Keratinocyte (primary cell): ENCODE measurements around the gene ACSL4.

ENCODE experiments used
- EZH2 ChIP-seq: IDR thresholded peaks from one replicate; pipeline ENCODE4 v1.6.1; 2012; ENCODE audit warnings: inconsistent platforms, mild to moderate bottlenecking, low read length, moderate library complexity
- TF ChIP-seq, protein P1 (sequence below), 3 experiments: IDR thresholded peaks in 1 of 3; conservative IDR thresholded peaks in 1 of 3; optimal IDR thresholded peaks in 1 of 3; 2 replicates in 2 of 3; 3 replicates in 1 of 3; pipeline versions ENCODE3 to v1.5.1; 2011; ENCODE audit warnings: low read length in 3 of 3, mild to moderate bottlenecking in 3 of 3, moderate library complexity in 2 of 3, control low read depth in 1 of 3, inconsistent platforms in 1 of 3; ENCODE audit not compliant: insufficient read depth in 2 of 3; ENCODE audit errors: extremely low read depth in 1 of 3

DNA sequence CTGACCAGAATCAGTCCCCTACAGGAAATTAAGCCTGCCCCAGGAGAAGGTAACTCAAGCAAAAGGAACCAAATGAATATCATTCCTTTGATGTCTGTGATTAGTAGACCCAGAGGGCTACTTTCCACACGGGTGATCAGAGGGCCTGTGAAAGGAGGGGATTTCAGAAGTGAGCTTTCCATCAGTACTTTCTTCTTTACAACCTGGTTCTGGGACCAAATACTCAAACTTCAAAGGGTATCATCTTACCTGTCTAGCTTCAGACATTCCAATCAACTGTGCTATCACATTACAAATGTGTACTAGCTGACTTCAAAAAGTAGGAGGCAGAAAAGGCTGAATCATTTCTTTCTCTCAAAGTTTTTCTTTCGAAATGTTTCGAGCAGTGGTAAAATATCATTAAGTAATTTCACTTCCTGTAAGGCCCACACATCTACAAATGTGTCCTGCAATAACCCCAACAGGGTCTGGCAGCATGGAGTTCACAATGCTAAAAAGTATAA lies 23.9 kb downstream of the ACSL4 start:
- TF ChIP-seq EZH2 = no peak
- TF ChIP-seq, protein P1, sequence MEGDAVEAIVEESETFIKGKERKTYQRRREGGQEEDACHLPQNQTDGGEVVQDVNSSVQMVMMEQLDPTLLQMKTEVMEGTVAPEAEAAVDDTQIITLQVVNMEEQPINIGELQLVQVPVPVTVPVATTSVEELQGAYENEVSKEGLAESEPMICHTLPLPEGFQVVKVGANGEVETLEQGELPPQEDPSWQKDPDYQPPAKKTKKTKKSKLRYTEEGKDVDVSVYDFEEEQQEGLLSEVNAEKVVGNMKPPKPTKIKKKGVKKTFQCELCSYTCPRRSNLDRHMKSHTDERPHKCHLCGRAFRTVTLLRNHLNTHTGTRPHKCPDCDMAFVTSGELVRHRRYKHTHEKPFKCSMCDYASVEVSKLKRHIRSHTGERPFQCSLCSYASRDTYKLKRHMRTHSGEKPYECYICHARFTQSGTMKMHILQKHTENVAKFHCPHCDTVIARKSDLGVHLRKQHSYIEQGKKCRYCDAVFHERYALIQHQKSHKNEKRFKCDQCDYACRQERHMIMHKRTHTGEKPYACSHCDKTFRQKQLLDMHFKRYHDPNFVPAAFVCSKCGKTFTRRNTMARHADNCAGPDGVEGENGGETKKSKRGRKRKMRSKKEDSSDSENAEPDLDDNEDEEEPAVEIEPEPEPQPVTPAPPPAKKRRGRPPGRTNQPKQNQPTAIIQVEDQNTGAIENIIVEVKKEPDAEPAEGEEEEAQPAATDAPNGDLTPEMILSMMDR (optimal IDR thresholded peaks at IDR 0.05 in 1 of 3, IDR thresholded peaks at IDR 0.05 in 1 of 3, conservative IDR thresholded peaks at IDR 0.05 in 1 of 3; ENCODE audit: extremely low read depth in 1 of 3, insufficient read depth in 2 of 3, low read length in 3 of 3) = no peak
